Heart left ventricle (tissue), 16 donors: ENCODE results near the gene WDR88. TPM values are rescaled to one million over a fixed set of nuclear protein-coding genes. Genes with fewer than 3 reads are reported as not detected.
A peak's percentile ranks its signal among the peaks of the same experiment; 100 is the strongest.

Experiments used
- ATAC-seq, 4 donors: fragments of 200-7000 bp; cut with Tn5 transposase; one replicate each; pipeline ENCODE4 v1.9.1; 2020 to 2022; ENCODE audit warnings: moderate library complexity in 4 of 4, mild to moderate bottlenecking in 3 of 4, moderate number of reproducible peaks in 1 of 4
- DNase-seq, 5 donors: peaks; one replicate each; pipeline ENCODE4 v3.0.0-alpha.2; 2020
- H3K27ac ChIP-seq, 12 donors: fragments of 200-600 bp; sonication (generic) in 4 of 12; one replicate each; pipeline versions ENCODE4 v1.5.0 to v1.8.0; 2016 to 2022; ENCODE audit warnings: mild to moderate bottlenecking in 2 of 12
- H3K27me3 ChIP-seq, 9 donors: fragments of 200-600 bp; sonication (generic) in 2 of 9; one replicate each; pipeline versions ENCODE4 v1.5.1 to v1.8.0; 2016 to 2022; ENCODE audit warnings: mild to moderate bottlenecking in 3 of 9
- H3K36me3 ChIP-seq, 9 donors: fragments of 200-600 bp; sonication (generic) in 2 of 9; one replicate each; pipeline versions ENCODE4 v1.5.0 to v1.8.0; 2018 to 2022; ENCODE audit warnings: mild to moderate bottlenecking in 2 of 9
- H3K4me1 ChIP-seq, 12 donors: fragments of 200-600 bp; sonication (generic) in 4 of 12; one replicate each; pipeline versions ENCODE4 v1.5.0 to v1.8.0; 2016 to 2022; ENCODE audit warnings: mild to moderate bottlenecking in 3 of 12
- H3K4me3 ChIP-seq, 12 donors: fragments of 200-600 bp; sonication (generic) in 4 of 12; one replicate each; pipeline versions ENCODE4 v1.5.0 to v1.8.0; 2017 to 2022; ENCODE audit warnings: mild to moderate bottlenecking in 9 of 12, moderate library complexity in 4 of 12
- H3K9me3 ChIP-seq, 12 donors: fragments of 200-600 bp; sonication (generic) in 4 of 12; one replicate each; pipeline versions ENCODE4 v1.5.0 to v1.8.0; 2016 to 2022; ENCODE audit warnings: mild to moderate bottlenecking in 1 of 12
- CTCF ChIP-seq, 12 donors: fragments of 200-600 bp; sonication (generic) in 4 of 12; IDR thresholded peaks; one replicate each; pipeline versions ENCODE4 v1.5.0 to v1.8.0; 2018 to 2022; ENCODE audit warnings: antibody characterized with exemption in 12 of 12, mild to moderate bottlenecking in 5 of 12
- POLR2A ChIP-seq, 2 donors: fragments of 450-650 bp; IDR thresholded peaks; one replicate each; pipeline ENCODE4 v1.6.1; 2017; ENCODE audit warnings: antibody characterized with exemption in 2 of 2, mild to moderate bottlenecking in 2 of 2, moderate library complexity in 2 of 2
- WGBS, 4 donors: extraction: QIAGEN DNeasy Blood & Tissue Kit in 2 of 4; methylation state at CpG; one replicate each; pipeline versions ENCODE4 v1.1.5 to v1.1.7; 2013 to 2018; 5-methylcytosine and 5-hydroxymethylcytosine counted together
- intact Hi-C, 10 donors: fragments of 100-400 bp; cut with DNase I; formaldehyde crosslinking; loops; one replicate each; pipeline versions ENCODE4 v1.11.1 to v1.14.2; 2022
- polyA plus RNA-seq, 2 donors: library from polyadenylated mRNA; stranded (reverse); fragments of 200-250 nt; gene quantifications; one replicate each; pipeline ENCODE4 v1.2.3, GENCODE V29; 2013
- total RNA-seq, 9 donors: library from RNA; depleted of rRNA in 2 of 9; stranded (reverse); fragments of >200 nt in 2 of 9; fragmentation: NEBNext Ultra II Directional in 3 of 9; extraction: Animal tissue kit (Norgen Biotek cat#: 25700) in 3 of 9; gene quantifications; one replicate each; pipeline versions ENCODE4 v1.1.0 to v1.2.4, GENCODE V29; 2016 to 2023
- donor health status: ischemic (EF 13 %, LVEDD 7.1; RV severe dilation, severe dysfunction).
- donor health status: healthy with polysubstance abuse.
- donor health status: DM: no; HTN: yes; CAD: no.
- donor health status: DM: no; HTN: no; CAD: no.
- donor health status: ischemic (EF 25% LVEDD 6.9; RV normal size, moderate dysfunction).
- donor health status: ischemic (EF 25% LVEDD 5.7; RV mildly dilated, moderate dysfunction).
- donor health status: healthy.
- donor health status: DM: yes; HTN: yes; CAD: no.
- donor health status: ischemic (EF 35%, LVEDD 5.7; RV mildly dilated, moderate dysfunction).
- donor health status: nonischemic (EF 11% LVEDD 7.7; RV severe dilation, severe dysfunction).
- donor health status: DM: yes; HTN: yes; CAD: no.
- donor health status: PGD.
- donor health status: ischemic (EF 29% LVEDD 5.4; RV normal size, mild dysfunction).
- donor health status: nonischemic (EF 23%, LVEDD 6.1; RV moderate dilation, normal function).

The WDR88 gene
- total and polyA plus RNA-seq, 11 donors: 0.16 TPM; not detected in 10

GRCh38 chr19:33211794-33212435 lies 80.0 kb downstream of the WDR88 start:
- Histone ChIP-seq H3K9me3 (no peaks in the 10 kb centered on the region), H3K36me3 (peaks cover 0 to 5% (median 0%) of the 10 kb centered on the region in 9 donors), H3K4me1 (no peaks in the 10 kb centered on the region), H3K27me3 (no peaks in the 10 kb centered on the region), H3K4me3 (no peak overlapping the region), H3K27ac (no peak overlapping the region)
- intact Hi-C loops: no loop called here
- 51 to 82% (median 77%) methylated on average over 5 to 17 of the region's 17 CpGs for WGBS, 4 donors
- TF ChIP-seq POLR2A (IDR thresholded peaks at IDR 0.05): no peak
- TF ChIP-seq CTCF (IDR thresholded peaks at IDR 0.05): no peak
- DNase-seq (peak in 2 of 5 donors; percentile 11 to 33), ATAC-seq (no peak)

GRCh38 chr19:33212436-33213172 lies 80.7 kb downstream of the WDR88 start:
- H3K4me3 ChIP-seq: no peak overlapping the region
- WGBS, 4 donors: 78 to 87% (median 85%) methylated on average over 19 to 30 of the region's 30 CpGs
- intact Hi-C loops: no loop called here
- peak in 3 of 5 donors; percentile 17 to 52 (median 18) for DNase-seq
- no peak overlapping the region for H3K27ac ChIP-seq
- H3K9me3 ChIP-seq: no peaks in the 10 kb centered on the region
- ATAC-seq: no peak
- H3K36me3 ChIP-seq: no peaks in the 10 kb centered on the region
- peaks cover 0 to 3% (median 0%) of the 10 kb centered on the region in 9 donors for H3K27me3 ChIP-seq
- no peaks in the 10 kb centered on the region for H3K4me1 ChIP-seq
- TF ChIP-seq CTCF (IDR thresholded peaks at IDR 0.05): no peak
- no peak for TF ChIP-seq POLR2A (IDR thresholded peaks at IDR 0.05)

DNA sequence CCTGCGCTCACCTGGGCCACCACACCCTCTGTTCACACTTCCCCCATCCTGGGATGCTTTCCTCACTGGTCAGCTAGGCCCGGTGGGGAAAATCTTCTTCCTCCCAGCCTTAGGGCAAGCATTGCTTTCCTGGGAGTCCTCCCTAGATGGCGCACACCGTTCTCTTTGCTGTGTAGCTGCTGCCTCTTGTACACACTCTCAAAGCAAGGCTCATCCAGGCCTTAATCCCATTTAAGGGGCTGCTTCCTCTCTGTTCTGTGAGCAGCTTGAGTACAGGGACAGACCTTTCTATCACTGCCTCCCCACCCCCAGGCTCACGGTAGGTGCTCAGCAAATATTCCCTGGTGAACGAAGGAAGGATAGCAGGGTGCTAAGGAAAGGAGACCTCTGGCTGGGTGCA lies 82.7 kb downstream of the WDR88 start:
- WGBS, 4 donors: 46 to 52% (median 48%) methylated on average over 6 of the region's 6 CpGs
- Histone ChIP-seq H3K9me3 (no peaks in the 10 kb centered on the region), H3K27me3 (peaks cover 0 to 13% (median 0%) of the 10 kb centered on the region in 9 donors), H3K36me3 (no peaks in the 10 kb centered on the region), H3K4me1 (no peaks in the 10 kb centered on the region), H3K4me3 (no peak overlapping the region), H3K27ac (no peak overlapping the region)
- ATAC-seq: no peak
- TF ChIP-seq CTCF (IDR thresholded peaks at IDR 0.05) (no peak), POLR2A (IDR thresholded peaks at IDR 0.05) (no peak)
- peak in 1 of 5 donors; percentile 21 for DNase-seq
- intact Hi-C loops: no loop called here

DNA sequence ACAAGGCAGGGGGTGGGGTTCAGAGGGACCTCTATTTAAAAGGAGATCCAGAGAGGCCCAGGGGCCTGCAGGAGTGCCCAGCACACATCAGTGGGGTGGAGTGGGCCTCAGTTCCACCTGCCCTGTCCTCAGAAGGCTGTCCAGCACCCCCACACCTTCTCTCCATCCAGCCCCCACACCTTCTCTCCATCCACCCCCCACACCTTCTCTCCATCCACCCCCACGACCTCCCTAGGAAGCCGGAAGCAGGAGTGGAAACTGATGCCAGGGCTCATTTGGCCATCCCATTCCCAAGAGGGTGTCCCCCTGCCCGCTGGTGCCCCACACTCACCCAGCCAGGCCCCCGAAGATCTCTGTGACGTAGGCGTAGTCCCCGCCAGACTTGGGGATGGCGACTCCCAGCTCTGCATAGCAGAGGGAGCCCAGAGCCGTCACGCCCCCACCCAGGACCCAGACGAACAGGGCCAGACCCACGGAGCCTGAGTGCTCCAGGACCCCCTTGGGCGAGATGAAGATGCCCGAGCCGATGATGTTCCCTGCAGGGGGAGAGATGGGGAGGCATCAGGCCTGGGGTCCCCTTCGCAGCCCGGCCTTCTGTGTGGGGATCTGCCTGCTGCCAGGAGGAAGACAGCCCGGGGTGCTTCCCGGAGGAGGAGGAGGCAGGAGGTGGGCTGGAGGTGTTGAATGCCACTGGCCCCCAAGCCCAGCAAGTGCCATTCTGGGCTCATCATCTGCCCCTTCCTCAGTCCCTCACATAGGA lies 83.7 kb downstream of the WDR88 start:
- intact Hi-C loops: no loop called here
- ATAC-seq: no peak
- Histone ChIP-seq H3K9me3 (no peaks in the 10 kb centered on the region), H3K4me3 (no peak overlapping the region), H3K36me3 (no peaks in the 10 kb centered on the region), H3K27ac (no peak overlapping the region), H3K4me1 (no peaks in the 10 kb centered on the region), H3K27me3 (peaks cover 0 to 16% (median 0%) of the 10 kb centered on the region in 9 donors)
- WGBS, 4 donors: 87 to 90% (median 88%) methylated on average over 14 to 19 of the region's 19 CpGs
- TF ChIP-seq POLR2A (IDR thresholded peaks at IDR 0.05) (no peak), CTCF (IDR thresholded peaks at IDR 0.05) (no peak)
- peak in 1 of 5 donors; percentile 47 for DNase-seq
